Measurements from ENCODE around the gene RPRM.
"Not testable (repeated sequence)": the region's sequence is repeated elsewhere in the genome, so short reads cannot be mapped to it uniquely, and the experiment has no call there.

RPRM gene

GRCh38 chr2:153462338-153462859, 16.2 kb downstream of the RPRM start:
- TF ChIP-seq, protein P1, sequence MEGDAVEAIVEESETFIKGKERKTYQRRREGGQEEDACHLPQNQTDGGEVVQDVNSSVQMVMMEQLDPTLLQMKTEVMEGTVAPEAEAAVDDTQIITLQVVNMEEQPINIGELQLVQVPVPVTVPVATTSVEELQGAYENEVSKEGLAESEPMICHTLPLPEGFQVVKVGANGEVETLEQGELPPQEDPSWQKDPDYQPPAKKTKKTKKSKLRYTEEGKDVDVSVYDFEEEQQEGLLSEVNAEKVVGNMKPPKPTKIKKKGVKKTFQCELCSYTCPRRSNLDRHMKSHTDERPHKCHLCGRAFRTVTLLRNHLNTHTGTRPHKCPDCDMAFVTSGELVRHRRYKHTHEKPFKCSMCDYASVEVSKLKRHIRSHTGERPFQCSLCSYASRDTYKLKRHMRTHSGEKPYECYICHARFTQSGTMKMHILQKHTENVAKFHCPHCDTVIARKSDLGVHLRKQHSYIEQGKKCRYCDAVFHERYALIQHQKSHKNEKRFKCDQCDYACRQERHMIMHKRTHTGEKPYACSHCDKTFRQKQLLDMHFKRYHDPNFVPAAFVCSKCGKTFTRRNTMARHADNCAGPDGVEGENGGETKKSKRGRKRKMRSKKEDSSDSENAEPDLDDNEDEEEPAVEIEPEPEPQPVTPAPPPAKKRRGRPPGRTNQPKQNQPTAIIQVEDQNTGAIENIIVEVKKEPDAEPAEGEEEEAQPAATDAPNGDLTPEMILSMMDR (IDR thresholded peaks at IDR 0.05; ENCODE audit: control insufficient read depth, extremely low read depth, insufficient read depth): no peak
- H3K4me3 ChIP-seq (ENCODE audit: low read depth, low read length): no peak overlapping the region
- DNase-seq (ENCODE audit: low read depth): no peak

GRCh38 chr2:153461453-153461852, 17.1 kb downstream of the RPRM start:
- DNase-seq (ENCODE audit: low read depth): no peak
- TF ChIP-seq, protein P1 (IDR thresholded peaks at IDR 0.05; ENCODE audit: control insufficient read depth, extremely low read depth, insufficient read depth): no peak
- no peak overlapping the region for H3K4me3 ChIP-seq (ENCODE audit: low read depth, low read length)

DNA sequence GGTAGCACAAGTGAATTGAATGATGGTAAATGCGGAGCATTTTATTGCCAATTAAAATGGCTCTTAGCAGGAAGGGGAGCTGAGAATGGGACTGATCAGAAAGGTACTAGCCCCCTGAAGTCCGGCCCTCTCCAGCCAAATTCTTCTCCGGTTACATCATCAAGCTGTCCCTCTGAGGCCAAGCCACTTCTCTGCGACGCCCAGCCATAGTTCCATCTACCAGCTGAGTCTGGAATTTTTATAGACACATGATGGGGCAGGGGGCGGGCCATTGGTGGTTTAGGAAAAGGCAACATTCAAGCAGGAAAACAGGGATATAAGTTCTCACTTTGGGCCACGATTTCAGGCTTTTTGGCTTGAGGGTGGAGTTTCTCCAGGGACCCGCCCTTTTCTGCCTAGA, 22.7 kb downstream of the RPRM start:
- DNase-seq (ENCODE audit: low read depth): no peak
- H3K4me3 ChIP-seq (ENCODE audit: low read depth, low read length): no peak overlapping the region

DNA sequence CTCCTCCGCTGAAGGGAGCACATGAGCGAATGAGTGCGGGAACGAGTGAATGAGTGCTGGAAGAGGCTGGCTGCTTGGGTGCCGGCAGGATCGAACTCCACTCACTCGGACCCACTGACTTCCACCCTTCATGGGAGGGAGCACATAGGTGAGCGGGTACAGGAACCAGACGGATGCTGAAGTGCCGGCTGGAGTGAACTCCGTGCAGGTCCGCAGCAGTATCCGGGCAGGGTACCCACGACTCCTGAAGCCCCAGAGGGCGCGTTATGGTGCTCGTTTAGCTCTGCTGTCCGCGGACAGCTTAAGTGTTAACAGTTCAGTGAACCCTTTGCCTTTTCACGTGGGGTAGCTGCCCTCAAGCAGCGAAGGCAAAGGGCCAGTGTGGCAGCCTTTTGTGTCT, 23.2 kb downstream of the RPRM start:
- DNase-seq (ENCODE audit: low read depth): no peak
- TF ChIP-seq, protein P1 (IDR thresholded peaks at IDR 0.05; ENCODE audit: control insufficient read depth, extremely low read depth, insufficient read depth): no peak
- no peak overlapping the region for H3K4me3 ChIP-seq (ENCODE audit: low read depth, low read length)

More for the DNA sequence above, 22.7 kb downstream of the RPRM start:
- TF ChIP-seq, protein P1 (IDR thresholded peaks at IDR 0.05; ENCODE audit: control insufficient read depth, extremely low read depth, insufficient read depth): no peak

GRCh38 chr2:153451611-153452010, 27.0 kb downstream of the RPRM start:
- TF ChIP-seq, protein P1 (IDR thresholded peaks at IDR 0.05; ENCODE audit: control insufficient read depth, extremely low read depth, insufficient read depth): no peak
- no peak overlapping the region for H3K4me3 ChIP-seq (ENCODE audit: low read depth, low read length)
- no peak for DNase-seq (ENCODE audit: low read depth)

DNA sequence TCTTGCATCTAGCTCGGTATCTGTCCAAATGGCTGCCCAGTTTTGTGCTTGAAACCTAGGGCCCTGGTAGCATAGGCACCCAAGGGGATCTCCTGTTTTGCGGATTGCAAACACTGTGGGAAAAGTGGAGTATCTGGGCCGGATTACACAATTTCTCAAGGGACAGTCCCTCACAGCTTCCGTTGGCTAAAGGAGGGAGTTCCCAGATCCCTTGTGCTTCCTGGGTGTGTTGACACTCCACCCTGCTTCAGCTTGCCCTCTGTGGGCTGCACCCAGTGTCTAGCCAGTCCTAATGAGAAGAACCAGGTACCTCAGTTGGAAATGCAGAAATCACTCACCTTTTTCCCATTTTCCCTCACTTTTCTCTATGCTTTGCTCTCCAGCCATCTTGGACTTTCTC, 35.5 kb downstream of the RPRM start:
- DNase-seq (ENCODE audit: low read depth): no peak

DNA sequence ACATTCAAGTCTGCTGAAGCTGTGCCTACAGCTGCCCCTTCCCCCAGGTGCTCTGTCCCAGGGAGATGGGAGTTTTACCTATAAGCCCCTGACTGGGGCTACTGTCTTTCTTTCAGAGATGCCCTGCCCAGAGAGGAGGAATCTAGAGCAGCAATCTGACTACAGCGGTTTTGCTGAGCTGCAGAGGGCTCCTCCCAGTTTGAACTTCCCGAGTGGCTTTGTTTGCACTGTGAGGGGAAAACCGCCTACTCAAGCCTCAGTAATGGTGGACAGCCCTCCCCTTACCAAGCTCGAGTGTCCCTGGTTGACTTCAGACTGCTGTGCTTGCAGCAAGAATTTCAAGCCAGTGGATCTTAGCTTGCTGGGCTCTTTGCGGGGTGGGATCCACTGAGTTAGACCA, 35.9 kb downstream of the RPRM start:
- not testable (repeated sequence) for DNase-seq (ENCODE audit: low read depth)

More for the DNA sequence above, 35.5 kb downstream of the RPRM start:
- TF ChIP-seq, protein P1 (IDR thresholded peaks at IDR 0.05; ENCODE audit: control insufficient read depth, extremely low read depth, insufficient read depth): no peak
- no peak overlapping the region for H3K4me3 ChIP-seq (ENCODE audit: low read depth, low read length)

GRCh38 chr2:153440090-153440489, 38.5 kb downstream of the RPRM start:
- DNase-seq (ENCODE audit: low read depth); H3K4me3 ChIP-seq (ENCODE audit: low read depth, low read length): not testable (repeated sequence)

More for the DNA sequence above, 35.9 kb downstream of the RPRM start:
- H3K4me3 ChIP-seq (ENCODE audit: low read depth, low read length): not testable (repeated sequence)
